GM10248 (cell line): ENCODE results near the gene ZFP69.
A peak's percentile ranks its signal among the peaks of the same experiment; 100 is the strongest.

Source experiments
- CTCF ChIA-PET: fragments of 300-600 bp; sonication (Branson Sonifier 250); formaldehyde crosslinking; extraction: SDS; loops from one replicate; lab custom pipeline; 2021; ENCODE audit warnings: antibody characterized with exemption; lab: Yijun Ruan, JAX
- POLR2A ChIA-PET: fragments of 350-650 bp; sonication (Branson Sonifier 250); formaldehyde crosslinking; extraction: SDS; loops from one replicate; lab custom pipeline; 2020; ENCODE audit warnings: antibody characterized with exemption; lab: Yijun Ruan, JAX
- DNase-seq: peaks from one replicate; pipeline ENCODE4 v3.0.0; 2012; ENCODE audit errors: extremely low spot score
- TF ChIP-seq, protein P1 (sequence below): IDR thresholded peaks from 2 replicates; pipeline ENCODE4 v1.5.1; 2012; ENCODE audit warnings: mild to moderate bottlenecking, low read depth; ENCODE audit errors: extremely low read depth, missing control alignments, control extremely low read depth

ZFP69 gene

DNA sequence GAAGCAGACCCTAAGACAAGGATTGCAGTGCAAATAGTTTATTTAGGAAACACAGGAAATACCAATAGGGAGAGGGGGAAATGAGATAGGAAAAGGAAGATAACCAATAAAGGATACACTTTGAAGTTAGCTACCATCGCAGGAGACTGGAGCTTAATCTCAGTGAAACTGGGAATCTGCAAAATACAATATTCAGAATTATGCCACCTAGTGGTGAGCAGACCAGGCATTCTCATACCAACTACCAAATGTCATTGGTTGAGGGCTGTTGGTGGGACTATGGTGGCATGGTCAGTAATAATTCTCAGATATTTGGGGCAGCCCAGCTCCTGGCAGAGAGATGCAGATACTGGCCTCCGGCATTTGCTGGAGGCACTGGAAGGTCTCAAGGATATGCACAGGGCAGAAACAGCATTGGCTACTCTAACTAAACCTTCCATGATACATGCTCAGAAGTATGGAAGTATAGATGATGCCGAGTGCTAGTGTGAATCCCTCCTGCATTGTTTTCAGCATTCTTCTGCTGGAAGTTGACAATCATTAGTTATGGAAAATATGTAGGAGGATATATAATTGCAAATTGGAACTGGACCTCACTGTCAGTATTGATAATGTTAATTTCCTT is 38.6 kb upstream of the ZFP69 start:
- TF ChIP-seq, protein P1, sequence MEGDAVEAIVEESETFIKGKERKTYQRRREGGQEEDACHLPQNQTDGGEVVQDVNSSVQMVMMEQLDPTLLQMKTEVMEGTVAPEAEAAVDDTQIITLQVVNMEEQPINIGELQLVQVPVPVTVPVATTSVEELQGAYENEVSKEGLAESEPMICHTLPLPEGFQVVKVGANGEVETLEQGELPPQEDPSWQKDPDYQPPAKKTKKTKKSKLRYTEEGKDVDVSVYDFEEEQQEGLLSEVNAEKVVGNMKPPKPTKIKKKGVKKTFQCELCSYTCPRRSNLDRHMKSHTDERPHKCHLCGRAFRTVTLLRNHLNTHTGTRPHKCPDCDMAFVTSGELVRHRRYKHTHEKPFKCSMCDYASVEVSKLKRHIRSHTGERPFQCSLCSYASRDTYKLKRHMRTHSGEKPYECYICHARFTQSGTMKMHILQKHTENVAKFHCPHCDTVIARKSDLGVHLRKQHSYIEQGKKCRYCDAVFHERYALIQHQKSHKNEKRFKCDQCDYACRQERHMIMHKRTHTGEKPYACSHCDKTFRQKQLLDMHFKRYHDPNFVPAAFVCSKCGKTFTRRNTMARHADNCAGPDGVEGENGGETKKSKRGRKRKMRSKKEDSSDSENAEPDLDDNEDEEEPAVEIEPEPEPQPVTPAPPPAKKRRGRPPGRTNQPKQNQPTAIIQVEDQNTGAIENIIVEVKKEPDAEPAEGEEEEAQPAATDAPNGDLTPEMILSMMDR, result no peak
- DNase-seq, result peak; percentile 34
- POLR2A ChIA-PET, result no interaction called here
- CTCF ChIA-PET, result interaction anchor here (0.5 to 4.5 kb wide), 12 partner anchors 9 to 1213 kb away, joined by 3 to 27 read pairs (median 4); partner anchors contain the start of gene ZFP69B

DNA sequence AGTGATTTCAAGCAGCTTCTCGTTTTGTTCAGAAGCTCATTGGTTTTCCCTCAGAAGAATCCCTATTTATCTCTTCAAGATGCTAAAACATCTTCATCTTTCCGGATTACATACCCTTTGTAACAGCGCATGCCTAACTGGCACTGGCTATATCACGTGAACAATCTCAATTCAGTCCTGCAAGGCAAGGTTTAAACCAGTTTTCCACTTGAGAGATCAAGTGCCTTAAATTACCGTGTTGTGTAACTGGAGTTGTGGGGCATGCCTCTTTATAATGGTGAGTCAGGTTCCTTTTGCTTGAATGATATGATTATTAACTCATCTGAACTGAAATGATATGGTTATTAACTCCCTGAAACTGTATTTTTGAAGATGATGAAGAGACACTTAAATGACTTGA is 37.8 kb upstream of the ZFP69 start:
- ChIA-PET CTCF (interaction anchor here (1.2 to 4.5 kb wide), 3 partner anchors 11 to 21 kb away, joined by 3 to 27 read pairs (median 4); partner anchors contain the start of gene ZFP69B), POLR2A (no interaction called here)
- TF ChIP-seq, protein P1, result no peak
- no peak for DNase-seq

DNA sequence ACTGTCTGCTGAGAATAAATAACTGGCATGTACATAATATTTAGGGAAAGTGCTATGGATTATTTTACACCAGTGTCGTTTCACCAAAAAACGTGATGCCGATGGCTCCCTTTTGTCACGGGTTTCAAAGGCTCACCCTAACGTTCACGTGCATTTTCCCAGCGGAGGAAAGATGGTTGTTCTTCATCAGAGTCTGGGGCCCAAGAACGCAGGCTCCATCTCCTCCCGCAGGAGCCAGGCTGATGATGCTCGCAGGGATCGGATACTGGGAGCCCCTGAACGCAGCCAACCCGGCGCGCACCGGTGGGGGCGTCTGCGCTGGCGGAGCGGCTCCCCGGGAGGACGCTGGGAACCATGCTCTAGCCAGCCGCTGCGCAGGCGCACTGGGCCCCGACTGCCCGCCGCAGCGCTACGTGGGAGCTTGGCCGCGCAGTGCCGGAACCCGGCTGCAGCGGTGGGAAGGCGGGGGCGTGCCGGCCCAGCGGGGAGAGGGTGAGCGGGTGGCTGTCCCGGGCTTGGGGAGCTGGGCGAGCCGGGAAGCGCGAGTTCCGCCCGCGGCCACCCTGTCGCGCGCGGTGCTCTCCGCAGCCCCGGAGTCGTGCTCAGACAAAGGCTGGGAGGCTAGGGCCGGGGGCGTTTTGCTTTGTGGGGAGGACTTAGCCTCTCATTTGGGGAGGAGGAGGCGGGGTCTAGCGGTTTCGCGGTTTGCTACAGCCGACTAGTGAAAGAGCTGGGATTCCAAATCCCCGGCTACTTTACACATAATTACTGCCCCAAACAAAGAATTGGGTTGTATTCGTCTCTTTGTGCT is 27.2 kb upstream of the ZFP69 start, which contains the start of gene ZFP69B:
Gene ZFP69B (plus strand): TSS at position 793 of the 811 bp plus-strand sequence. CDS start 486 bp downstream, outside the sequence.
- CTCF ChIA-PET, result interaction anchor here (1.0 to 2.3 kb wide), 6 partner anchors 10 to 65 kb away, joined by 3 to 7 read pairs (median 3); no protein-coding TSS in a partner anchor
- DNase-seq, result peak; percentile 97
- TF ChIP-seq, protein P1, result peak; percentile 10
- POLR2A ChIA-PET, result no interaction called here

DNA sequence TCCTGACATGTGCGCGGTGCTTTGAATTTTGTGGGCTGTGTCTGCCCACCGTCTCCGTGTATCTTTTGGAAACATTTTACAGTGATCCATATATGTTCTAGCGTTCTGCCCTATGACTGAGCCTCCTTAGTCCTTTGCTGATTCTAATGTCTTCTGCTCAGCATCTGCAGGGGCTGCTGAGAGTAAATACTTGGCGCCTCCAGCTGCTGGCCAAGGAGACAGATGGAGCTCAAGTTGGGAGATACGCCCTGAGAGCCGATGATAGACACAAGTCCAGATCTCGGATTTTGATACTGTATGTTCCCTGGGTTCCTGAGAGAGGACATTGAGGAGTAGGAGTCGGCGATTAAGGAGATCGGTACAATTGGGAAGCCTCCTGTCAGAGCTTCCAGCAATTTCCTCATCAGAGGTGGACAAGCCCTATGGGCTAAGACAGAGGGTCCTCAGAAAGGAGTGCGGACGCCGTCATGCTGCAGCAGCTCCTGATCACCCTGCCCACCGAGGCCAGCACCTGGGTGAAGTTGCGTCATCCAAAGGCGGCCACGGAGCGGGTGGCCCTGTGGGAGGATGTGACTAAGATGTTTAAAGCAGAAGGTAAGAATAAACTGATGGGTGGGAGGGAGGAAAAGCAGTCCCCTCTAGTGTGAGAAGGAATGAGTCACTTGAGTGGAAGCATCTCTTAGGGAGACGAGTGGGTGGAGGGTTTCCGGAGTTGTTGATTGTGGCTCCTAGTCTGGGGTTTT is 26.4 kb upstream of the ZFP69 start:
- TF ChIP-seq, protein P1, result no peak
- POLR2A ChIA-PET, result interaction anchor here (0.5 kb wide), 2 partner anchors 90 to 138 kb away, joined by 3 to 4 read pairs; no protein-coding TSS in a partner anchor
- CTCF ChIA-PET, result interaction anchor here (1.0 to 2.3 kb wide), 6 partner anchors 11 to 64 kb away, joined by 3 to 7 read pairs (median 3); no protein-coding TSS in a partner anchor
- peak; percentile 75 for DNase-seq

DNA sequence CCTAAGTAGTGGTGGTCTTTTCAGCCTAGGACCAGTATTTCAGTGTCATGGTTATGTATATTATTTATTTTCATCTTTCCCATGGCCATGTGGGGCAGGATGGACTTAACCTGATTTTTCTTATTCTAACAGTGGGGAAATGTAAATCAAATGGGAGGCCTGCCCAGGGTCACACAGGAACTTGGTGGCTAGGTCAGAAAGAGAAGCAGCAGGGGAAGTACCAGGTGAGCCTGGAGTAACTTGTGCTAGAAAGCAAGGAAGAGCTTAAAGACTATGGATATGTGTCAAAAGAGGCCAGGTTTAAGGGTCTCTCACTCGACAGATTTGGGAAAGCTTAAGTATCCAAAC is 25.9 kb upstream of the ZFP69 start:
- no peak for DNase-seq
- TF ChIP-seq, protein P1, result no peak
- ChIA-PET CTCF (interaction anchor here (1.2 to 2.3 kb wide), 3 partner anchors 13 to 27 kb away, joined by 3 to 7 read pairs (median 4); no protein-coding TSS in a partner anchor), POLR2A (interaction anchor here (0.5 kb wide), 2 partner anchors 90 to 138 kb away, joined by 3 to 4 read pairs; no protein-coding TSS in a partner anchor)

DNA sequence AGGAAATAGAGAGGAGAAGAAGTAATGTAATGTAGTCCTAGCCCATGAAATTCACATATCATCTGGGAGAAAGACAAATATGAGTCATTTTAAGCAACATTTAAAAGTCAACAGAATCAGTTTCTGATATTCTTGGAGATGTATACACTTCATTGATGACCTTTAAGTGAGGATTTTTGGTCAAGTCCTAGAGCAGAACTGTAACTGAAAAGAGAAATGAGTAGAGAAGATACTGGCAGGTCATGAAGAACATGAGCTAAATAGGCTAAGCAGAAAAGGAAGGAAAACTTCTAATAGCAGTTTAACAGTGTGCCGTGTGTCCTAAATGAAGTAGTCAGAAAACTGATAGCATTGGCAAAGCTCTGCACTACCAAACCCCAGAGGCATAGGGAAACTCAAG is 22.2 kb upstream of the ZFP69 start:
- CTCF ChIA-PET, result no interaction called here
- POLR2A ChIA-PET, result no interaction called here

More for the DNA sequence above, 22.2 kb upstream of the ZFP69 start:
- TF ChIP-seq, protein P1, result no peak
- DNase-seq, result no peak
